ENCODE results near the gene PLEK.
"Not testable (repeated sequence)": the region's sequence is repeated elsewhere in the genome, so short reads cannot be mapped to it uniquely, and the experiment has no call there.

Gene PLEK, protein sequence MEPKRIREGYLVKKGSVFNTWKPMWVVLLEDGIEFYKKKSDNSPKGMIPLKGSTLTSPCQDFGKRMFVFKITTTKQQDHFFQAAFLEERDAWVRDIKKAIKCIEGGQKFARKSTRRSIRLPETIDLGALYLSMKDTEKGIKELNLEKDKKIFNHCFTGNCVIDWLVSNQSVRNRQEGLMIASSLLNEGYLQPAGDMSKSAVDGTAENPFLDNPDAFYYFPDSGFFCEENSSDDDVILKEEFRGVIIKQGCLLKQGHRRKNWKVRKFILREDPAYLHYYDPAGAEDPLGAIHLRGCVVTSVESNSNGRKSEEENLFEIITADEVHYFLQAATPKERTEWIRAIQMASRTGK

DNA sequence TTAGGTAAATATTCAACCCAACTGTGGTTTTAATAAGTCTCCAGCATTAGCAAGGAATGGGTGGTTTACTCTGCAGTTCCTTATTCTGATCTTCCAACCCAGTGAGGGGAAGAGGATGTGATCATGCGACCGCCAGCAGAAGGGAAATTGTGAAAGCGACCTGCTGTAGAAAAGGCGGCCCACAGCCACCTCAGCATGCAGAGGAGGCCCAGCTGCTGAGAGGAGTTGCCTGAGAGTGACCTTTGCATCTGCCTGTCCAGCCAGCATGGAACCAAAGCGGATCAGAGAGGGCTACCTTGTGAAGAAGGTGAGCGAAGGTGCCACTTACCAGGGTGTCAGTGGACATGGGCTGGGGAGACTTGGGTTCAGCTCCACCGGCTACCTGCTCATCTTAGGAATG lies at the start of gene PLEK:
PLEK (plus strand) TSS at position 196 of the 400 bp plus-strand sequence; CDS start at position 266, 70 bp downstream.
- no peak for DNase-seq (ENCODE audit: low read depth in 2 of 2)

DNA sequence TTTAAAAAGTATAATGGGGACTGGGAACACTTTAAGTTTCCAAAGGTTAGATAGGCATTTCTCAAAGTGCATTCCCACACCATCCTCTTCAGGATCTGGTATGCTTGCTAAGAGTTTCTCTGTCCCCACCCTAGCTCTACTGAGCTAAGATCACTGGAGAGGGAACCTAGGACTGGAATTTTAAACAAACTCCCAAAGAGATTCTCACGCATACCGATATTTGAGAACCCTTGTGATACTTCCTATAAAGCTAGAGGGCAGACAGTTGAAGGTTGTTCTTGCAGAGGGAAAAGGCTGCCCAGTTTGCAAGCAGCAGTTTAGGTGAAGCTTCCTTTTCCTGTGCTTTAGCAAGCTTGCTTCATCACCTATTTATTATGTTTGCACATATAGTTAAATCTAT lies 49.0 kb upstream of the PLEK start:
- no peak for DNase-seq (ENCODE audit: low read depth in 2 of 2)

DNA sequence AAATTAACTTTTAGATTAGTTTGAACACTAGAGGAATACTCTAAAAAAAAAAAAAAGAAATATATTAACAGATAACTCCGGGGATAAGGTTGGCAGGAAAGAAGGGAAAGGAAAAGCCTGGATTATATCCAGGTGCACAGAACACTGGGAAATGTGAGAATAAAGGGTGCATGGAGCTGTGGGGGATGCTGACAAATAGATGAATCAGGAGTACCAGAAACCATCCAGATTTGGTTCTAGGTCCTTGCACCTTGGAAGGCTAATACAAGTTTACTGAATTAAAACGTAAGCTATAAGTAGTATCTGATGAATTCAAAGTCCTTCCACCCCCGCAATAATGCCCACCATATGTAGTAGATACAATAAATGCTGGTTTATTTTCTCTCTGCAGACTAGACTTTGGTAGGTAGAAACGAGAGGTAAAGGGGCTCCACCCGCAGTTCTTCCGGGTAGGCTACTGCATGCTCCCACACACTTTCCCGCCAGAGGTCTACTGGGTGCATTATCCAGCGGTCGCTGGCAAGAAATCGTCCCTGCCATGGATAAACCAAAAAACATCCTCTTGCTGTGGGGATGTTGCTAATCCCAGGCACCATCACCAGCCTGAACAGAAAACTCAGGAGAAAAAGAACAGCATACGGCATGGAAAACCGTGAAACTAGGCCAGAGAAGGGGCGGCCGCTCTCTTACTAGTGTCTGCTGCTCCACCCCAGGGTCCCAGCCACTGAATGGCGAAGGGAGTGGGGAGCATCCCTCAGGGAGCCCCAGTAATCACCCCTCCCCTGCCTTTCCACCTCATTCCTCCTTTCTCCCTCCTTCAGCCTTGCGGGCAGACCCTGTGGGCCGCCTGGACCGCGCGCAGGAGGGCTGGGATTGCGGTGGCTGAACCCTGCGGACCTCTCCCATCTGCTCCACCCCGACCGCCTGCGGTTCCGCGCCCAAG lies 46.8 kb upstream of the PLEK start:
- DNase-seq (ENCODE audit: low read depth in 2 of 2) = no peak

DNA sequence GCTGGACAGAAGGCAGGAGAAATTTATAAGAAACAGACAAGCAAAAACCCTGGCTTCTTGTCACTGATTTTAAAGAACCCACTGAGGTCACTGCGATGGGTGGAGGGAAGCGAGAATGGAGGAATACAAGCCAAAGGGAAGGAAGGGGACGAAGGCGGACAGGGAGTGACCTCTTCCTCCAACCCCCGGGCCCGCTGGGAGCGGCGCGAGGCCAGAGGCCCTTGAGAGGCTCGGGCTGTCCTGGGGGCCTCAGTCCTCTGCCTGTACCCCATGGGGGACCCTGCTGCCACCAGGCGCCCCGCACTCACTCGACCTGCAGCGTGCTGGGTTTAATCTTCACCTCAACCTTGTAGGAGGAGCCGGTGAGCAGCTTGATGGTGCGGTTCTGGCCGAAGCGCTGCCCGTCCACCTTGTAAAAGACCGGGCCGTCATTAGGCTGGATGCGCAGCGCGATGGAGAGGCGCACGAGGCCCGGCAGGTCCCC lies 46.1 kb upstream of the PLEK start:
- DNase-seq (ENCODE audit: low read depth in 2 of 2) = no peak

DNA sequence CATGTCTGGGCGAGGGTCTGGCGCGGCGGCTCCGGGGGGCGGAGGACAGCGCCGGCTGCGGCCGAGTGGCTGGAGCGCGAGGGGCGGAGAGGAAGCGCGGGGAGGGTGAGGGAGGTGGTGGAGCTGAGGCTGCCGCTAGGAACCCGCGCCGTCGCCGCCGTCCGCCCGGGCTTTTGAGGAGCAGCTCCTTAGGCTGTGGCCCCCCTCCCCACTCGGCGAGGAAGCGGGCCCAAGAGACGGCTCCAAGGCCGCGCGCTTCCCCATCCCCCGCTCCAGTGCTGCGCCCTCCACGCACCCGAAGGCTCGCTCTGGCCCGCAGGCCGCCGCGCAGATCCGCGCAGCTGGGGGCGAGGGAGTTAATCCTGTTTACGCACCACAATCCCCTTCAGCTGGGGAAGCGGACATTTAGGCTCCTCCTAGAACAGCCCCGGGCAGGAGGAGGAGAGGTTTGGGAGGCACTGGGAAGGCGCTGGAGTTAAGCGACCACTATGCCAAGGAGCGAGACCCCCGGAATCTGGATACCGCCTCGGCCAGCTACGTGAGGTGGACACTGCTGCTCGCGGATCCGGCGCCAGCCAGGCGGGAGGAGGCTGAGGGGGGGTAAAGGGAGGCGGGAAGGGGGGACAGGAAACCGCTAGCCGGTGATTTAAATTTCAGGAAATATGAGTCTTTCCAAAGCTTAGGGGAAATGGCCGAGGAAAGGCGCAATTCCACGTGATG lies 45.5 kb upstream of the PLEK start, which contains the start of gene CNRIP1:
CNRIP1 (minus strand) TSS at position 552 of the 720 bp plus-strand sequence; CDS start at position 3, 549 bp downstream.
- no peak for DNase-seq (ENCODE audit: low read depth in 2 of 2)

DNA sequence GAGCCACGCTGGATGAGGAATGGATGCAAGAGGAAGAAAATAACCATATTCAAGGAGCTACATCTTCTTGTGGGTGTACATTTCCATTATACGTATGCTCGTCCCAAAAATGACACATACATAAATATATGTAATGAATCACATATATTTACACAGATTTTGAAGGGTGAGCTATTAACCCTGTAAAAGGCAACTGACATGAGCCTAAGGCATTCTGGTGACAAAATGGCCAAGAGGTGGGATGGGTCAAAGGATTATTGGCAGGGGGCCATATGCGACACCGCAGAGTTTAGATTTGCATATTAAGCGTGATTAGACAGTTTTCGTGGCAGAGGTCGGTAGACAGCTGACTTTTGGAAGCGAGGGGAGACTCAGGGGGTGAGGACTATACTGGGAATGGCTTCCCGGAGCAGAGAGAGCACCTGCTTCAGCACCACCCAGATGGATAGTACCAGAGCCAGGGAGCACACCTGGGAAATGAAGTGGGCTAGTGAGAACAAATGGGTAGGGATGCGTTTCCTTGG lies 44.9 kb upstream of the PLEK start:
- no peak for DNase-seq (ENCODE audit: low read depth in 2 of 2)

DNA sequence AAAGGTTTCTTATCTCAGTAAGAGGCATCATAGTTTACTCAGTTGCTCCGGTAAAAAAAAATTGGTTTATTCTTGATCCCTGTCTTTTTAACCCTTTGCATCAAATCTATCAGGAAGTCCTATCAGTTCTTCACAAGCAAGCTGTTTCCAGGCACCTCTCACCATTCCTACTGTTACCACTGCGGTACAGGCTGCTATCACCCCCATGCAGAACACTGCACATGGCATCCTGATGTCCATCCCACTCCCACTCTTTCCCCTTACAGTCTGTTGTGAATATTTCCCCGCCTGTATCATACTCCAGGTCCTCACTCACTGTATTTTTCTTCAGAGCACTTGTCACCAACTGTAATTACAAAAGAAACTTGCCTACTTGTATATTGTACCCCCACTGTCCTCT lies 40.0 kb upstream of the PLEK start:
- no peak for DNase-seq (ENCODE audit: low read depth in 2 of 2)

DNA sequence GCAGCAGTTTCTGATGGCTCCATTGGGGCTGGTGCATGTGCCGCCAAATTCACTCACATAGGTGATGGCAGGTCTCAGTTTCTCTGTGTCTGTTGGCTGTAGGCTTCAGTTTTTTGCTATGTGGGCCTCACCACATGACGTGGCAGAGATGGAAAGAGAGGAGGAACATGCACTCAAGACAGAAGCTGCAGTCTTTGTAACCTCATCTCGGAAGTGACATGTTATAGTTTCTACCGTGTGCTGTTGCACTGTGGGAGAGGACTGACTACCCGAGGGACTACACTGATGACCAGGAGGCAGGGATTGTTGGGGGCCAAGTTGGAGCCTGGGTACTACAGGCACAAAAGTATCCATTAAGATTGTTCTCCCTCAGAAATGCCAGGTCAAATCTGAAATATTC lies 36.2 kb upstream of the PLEK start:
- DNase-seq (ENCODE audit: low read depth in 2 of 2) = no peak

DNA sequence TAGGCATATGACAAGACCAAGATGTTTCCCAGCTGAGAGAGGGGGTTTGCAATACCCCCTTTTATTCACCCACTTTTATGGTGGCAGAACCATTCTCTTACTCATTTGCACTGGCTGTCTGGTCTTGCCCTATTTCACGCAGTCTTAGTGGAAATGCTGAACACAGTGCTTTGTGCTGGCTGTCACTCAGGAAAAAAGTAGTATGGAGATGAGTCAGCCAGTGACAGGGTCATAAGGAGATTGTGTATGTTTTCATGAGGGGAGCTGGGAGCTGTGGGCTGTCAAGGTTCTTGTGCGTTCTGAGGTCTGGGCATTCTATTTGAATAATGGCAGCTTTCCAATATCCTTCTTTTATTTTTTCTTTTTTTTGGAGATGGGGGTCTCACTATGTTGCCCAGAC lies 34.4 kb upstream of the PLEK start:
- DNase-seq (ENCODE audit: low read depth in 2 of 2) = no peak

DNA sequence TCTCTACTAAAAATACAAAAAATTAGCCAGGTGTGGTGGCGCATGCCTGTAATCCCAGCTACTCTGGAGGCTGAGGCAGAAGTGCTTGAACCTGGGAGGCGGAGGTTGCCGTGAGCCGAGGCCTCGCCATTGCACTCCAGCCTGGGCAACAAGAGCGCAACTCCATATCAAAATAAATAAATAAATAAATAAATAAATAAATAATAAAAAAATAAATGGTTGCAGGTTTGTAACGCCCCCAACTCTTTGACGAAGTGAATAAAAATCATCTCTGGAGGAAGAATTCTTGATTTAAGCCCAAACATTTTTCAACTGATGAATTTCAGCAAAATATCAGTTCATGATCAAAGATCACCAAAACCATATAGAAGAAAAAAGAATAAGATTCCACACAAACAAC lies 32.1 kb upstream of the PLEK start:
- no peak for DNase-seq (ENCODE audit: low read depth in 2 of 2)

DNA sequence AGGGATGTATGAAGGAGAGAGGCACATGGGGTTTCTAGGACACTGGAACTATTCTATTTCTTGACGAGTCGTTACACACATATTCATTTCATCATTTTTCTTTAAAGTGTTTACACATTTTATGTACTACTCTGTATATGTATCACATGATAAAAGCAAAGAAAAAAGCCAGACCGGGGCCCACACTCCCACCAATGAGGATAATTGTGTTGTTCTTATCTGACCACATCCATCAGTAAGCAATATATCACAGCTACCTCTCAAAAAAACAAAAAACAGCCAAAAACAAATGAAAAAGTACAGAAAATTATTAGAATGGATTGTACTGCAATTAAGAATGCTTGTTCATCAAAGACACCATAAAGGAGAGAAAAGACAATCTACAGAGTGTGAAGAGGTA lies 31.2 kb upstream of the PLEK start:
- no peak for DNase-seq (ENCODE audit: low read depth in 2 of 2)

DNA sequence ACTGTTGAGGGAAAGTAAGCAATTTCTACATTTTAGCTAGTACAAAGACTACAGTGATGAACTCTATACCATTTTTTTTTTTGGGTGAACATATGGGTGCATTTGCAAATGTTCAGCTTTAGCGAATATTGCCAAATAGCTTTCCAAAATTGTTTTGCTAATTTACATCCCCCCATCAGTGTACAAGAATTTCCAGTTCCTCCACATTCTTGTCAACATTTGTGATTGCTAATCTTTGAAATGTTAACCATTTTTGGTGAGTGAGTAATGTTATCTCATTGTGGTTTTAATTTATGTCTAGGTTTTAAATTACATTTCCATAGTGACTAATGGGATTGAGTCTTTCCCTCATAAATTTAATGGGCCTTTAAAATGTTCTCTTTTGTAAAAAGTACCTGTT lies 28.9 kb upstream of the PLEK start:
- DNase-seq (ENCODE audit: low read depth in 2 of 2) = no peak

DNA sequence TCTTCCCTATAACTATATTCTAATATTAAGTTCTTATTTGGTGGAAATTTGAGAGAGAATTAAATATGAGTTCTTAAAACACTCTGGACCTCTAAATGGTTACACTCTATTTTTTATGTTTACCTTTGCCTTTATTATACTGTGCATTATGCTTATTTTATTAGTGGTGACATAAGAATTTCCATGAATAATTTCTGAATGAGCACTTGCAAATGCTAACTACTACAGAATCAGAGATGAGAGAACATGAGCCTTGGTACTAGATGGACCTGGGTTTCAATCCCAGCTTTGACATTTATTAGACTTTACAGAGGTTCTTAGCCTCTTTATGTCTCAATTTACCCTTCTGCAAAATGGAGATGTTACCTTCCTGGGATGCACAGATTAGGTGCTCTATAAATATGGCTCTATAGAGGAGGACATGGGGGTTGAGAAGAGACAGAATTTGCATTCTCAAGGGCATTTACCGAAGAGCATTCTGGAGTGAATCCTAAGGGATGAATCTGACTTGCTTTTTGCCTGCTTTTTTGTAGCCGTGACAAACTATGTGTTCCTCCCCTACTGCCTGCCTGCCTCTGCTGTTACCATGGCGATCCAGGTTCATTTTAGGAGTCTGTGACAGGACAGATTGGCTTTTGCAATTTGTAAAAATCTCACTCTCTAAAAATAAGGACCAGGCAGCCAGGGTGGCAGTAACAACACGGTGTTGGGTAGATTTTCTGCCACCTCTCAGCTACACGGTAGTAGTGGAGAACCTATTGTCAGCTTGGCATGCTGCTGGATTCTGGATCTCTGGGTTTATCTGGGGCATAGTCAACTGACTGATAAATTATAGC lies 24.6 kb upstream of the PLEK start:
- DNase-seq (ENCODE audit: low read depth in 2 of 2) = no peak

DNA sequence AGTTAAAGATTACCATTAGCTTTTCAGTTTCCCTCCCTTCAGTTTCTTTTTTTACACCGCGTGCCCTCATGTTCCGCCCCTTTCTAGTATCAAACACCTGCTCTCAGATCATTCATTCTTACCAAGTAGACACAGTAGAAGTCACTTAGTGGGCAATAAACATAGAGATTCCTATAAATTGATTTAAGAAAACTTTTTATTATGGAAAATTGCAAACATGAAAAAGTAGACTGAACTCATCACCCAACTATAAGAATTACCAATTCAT lies 24.1 kb upstream of the PLEK start:
- no peak for DNase-seq (ENCODE audit: low read depth in 2 of 2)

DNA sequence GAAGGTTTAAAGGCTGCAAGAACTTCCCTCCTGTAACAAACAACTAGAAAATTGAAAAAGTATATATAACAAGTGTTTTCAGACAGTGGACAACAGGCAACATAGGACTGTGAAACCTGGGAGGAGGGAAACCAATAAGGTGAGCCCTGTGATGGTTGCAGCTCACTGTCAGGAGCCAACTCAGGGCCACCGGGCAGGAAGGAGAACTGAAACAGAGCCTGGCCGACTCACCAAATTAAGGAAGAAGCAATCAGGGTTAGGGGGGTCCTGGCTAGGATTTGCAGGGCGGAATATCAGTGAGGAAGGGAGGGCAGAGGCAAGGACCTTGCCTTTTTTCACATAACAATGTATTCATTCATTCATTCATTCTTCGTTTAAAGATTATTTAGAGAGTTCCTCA lies 23.5 kb upstream of the PLEK start:
- DNase-seq (ENCODE audit: low read depth in 2 of 2) = no peak

DNA sequence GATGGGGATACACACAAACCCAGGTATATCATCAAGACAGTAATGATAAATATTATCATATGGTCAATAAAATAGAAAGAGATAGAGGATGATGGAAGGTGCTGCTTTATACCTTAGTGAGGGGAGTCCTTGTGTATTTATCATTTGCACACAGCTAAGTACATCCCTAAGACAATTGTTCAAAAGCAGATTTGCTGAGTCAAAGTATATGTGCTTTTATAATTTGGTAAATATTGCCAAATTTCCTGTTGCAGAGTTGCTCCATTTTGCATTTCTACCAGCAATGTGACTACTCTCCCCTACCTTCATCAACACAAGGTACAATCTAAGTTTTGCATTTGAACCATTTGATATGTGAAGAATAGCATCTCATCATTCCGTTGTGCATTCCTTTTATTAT lies 22.6 kb upstream of the PLEK start:
- DNase-seq (ENCODE audit: low read depth in 2 of 2) = no peak

DNA sequence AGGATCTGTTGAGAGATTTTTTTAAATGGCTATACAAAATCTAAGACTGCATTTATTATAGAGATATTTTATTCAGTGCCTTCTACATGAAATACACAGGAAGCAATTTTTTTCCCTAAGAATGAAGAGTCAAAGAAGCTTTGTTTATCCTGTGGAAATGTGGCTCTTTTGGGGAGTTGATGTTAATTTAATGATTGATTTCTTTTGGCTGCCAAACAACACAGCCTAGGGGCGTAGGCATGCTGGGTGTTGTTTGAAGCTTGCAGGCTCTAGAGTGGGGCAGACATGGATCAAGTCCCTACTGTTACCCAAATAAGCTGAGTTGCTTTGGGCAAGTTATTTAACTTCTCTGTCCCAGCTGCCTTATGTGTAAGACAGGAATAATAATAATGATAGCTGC lies 21.1 kb upstream of the PLEK start:
- DNase-seq (ENCODE audit: low read depth in 2 of 2) = no peak

DNA sequence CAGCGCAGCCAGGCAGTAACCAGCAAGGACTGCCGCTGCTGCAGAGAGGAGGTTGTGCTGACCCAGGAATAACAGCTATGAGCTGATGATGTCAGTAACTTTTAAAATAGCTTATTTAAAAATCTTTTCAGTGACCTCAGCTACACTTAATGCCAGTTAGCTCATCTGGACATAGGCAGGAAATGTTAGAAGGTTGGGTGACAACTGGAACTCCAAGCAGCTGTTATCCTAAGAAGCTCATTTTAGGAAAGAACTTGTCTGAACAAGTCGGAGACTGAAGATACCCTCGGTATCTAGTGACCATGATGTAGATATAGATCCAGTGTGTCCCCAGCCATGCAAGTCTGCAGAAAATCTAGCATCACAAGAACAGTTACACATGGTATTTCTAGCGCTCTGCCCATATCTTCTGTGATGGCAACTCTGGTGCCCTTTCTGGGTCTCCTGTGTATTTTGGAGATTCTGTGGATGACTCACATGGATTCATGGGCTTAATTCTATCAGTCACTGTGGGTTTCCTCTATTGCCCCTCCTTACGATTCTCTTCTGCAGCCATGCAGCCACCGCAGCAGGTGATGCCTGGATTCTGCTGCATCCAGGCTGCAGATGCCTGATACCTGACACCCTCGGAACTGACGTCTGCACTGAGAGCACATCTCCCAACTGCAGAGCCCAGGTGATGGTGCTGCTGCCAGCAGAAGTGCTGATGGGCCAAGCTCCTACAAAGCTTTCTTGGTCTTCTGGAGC lies 19.8 kb upstream of the PLEK start:
- no peak for DNase-seq (ENCODE audit: low read depth in 2 of 2)

DNA sequence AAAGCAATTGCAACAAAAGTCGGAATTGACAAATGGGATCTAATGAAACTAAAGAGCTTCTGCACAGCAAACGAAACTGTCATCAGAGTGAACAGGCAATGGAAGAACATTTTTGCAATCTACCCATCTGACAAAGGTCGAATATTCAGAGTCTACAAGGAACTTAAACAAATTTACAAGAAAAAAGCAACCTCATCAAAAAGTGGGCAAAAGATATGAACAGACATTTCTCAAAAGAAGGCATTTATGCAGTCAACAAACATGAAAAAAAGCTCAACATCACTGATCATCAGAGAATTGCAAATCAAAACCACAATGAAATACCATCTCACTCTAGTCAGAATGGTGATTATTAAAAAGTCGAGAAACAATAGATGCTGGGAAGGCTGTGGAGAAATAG lies 16.0 kb upstream of the PLEK start:
- DNase-seq (ENCODE audit: low read depth in 2 of 2) = not testable (repeated sequence)

DNA sequence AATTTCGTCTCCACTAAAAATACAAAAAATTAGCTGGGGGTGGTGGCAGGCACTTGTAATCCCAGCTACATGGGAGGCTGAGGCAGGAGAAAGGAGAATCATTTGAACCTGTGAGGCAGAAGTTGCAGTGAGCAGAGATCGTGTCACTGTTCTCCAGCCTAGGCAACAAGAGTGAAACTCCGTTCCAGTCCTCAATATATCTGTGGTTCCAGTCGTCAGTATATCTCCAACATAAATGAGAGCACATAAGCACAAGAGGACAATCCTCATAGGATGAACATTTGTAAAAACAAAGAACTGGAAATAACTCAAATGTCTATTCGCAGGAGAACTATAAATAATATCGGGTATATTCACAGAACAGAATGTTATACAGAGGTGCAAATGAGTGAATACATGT lies 13.1 kb upstream of the PLEK start:
- DNase-seq (ENCODE audit: low read depth in 2 of 2) = no peak

Data from stimulated activated CD4-positive, alpha-beta T cell treated with anti-CD3 and anti-CD28 coated beads, Interleukin-12 subunit alpha, Interleukin-12 subunit beta, amount 100 ng/mL, for 24 hours (primary cell).